HepG2 (cell line): ENCODE results near the gene RETREG2. TPM values are rescaled to one million over a fixed set of nuclear protein-coding genes. Genes with fewer than 3 reads are reported as not detected.

Source experiments
- CENPBD1 ChIP-seq: sonication (generic); formaldehyde crosslinking; IDR thresholded peaks from 2 replicates; pipeline ENCODE4 v1.8.0; 2022; ENCODE audit warnings: missing genetic modification reagents, low read depth, mild to moderate bottlenecking, borderline replicate concordance
- DRAP1 ChIP-seq: IDR thresholded peaks from 2 replicates; pipeline ENCODE4 v1.6.1; 2016; ENCODE audit warnings: missing genetic modification reagents, missing compliant biosample characterization
- ETS1 ChIP-seq: sonication (generic); formaldehyde crosslinking; IDR thresholded peaks from 2 replicates; pipeline ENCODE4 v1.4.0; 2020; ENCODE audit warnings: missing genetic modification reagents
- GABPB1 ChIP-seq: IDR thresholded peaks from 2 replicates; pipeline ENCODE4 v1.6.1; 2016; ENCODE audit warnings: mild to moderate bottlenecking, missing genetic modification reagents, moderate library complexity, missing compliant biosample characterization
- HNF1B ChIP-seq: sonication (generic); formaldehyde crosslinking; IDR thresholded peaks from 2 replicates; pipeline ENCODE4 v1.5.1; 2020; ENCODE audit warnings: mild to moderate bottlenecking, moderate library complexity, missing genetic modification reagents
- MEF2D ChIP-seq: sonication (generic); formaldehyde crosslinking; IDR thresholded peaks from 2 replicates; pipeline ENCODE4 v1.5.1; 2020; ENCODE audit warnings: mild to moderate bottlenecking, missing genetic modification reagents
- MIER2 ChIP-seq: IDR thresholded peaks from 2 replicates; pipeline ENCODE4 v1.6.1; 2016; ENCODE audit warnings: missing biosample characterization, missing genetic modification reagents
- MLXIP ChIP-seq: sonication (generic); formaldehyde crosslinking; IDR thresholded peaks from 2 replicates; pipeline ENCODE4 v1.9.0; 2021; ENCODE audit warnings: missing genetic modification reagents, borderline replicate concordance
- PLSCR1 ChIP-seq: sonication (generic); formaldehyde crosslinking; IDR thresholded peaks from 2 replicates; pipeline ENCODE4 v1.5.0; 2020; ENCODE audit warnings: missing genetic modification reagents, mild to moderate bottlenecking, borderline replicate concordance
- RBM22 ChIP-seq: fragments of 200-400 bp; formaldehyde crosslinking; optimal IDR thresholded peaks from 2 replicates; pipeline ENCODE3; 2017; ENCODE audit warnings: mild to moderate bottlenecking, low read length, moderate library complexity
- TARDBP ChIP-seq: sonication (generic); formaldehyde crosslinking; IDR thresholded peaks from 2 replicates; pipeline ENCODE4 v1.8.0; 2022; ENCODE audit warnings: mild to moderate bottlenecking, missing genetic modification reagents
- TCF7 ChIP-seq: sonication (generic); IDR thresholded peaks from 2 replicates; pipeline ENCODE4 v1.6.1; 2016; ENCODE audit warnings: antibody characterized with exemption, low read depth
- USF2 ChIP-seq, 2 experiments: sonication (generic) in 1 of 2; formaldehyde crosslinking in 1 of 2; IDR thresholded peaks; 2 replicates each; pipeline versions ENCODE4 v1.5.1 to v1.6.1; 2011 to 2020; ENCODE audit warnings: borderline replicate concordance in 1 of 2, low read depth in 1 of 2, low read length in 1 of 2, mild to moderate bottlenecking in 1 of 2, missing genetic modification reagents in 1 of 2, moderate library complexity in 1 of 2
- ZBTB1 ChIP-seq: sonication (generic); formaldehyde crosslinking; IDR thresholded peaks from 2 replicates; pipeline ENCODE4 v1.4.0; 2020; ENCODE audit warnings: missing genetic modification reagents, borderline replicate concordance
- ZNF781 ChIP-seq: sonication (generic); formaldehyde crosslinking; IDR thresholded peaks from 2 replicates; pipeline ENCODE4 v1.5.1; 2020; ENCODE audit warnings: borderline replicate concordance, mild to moderate bottlenecking, missing genetic modification reagents; ENCODE audit errors: not compliant biosample characterization
- ZNF883 ChIP-seq: sonication (generic); formaldehyde crosslinking; IDR thresholded peaks from 2 replicates; pipeline ENCODE4 v1.5.1; 2020; ENCODE audit warnings: mild to moderate bottlenecking, missing genetic modification reagents; ENCODE audit errors: not compliant biosample characterization
- polyA plus RNA-seq, 8 experiments: library from polyadenylated mRNA; depleted of rRNA in 3 of 8; stranded (reverse) in 7 of 8; unstranded in 1 of 8; fragments of >200 nt; fragmentation: Illumina TruSeq in 4 of 8; extraction: Trizol in 4 of 8; gene quantifications; 2 replicates each; pipeline versions ENCODE4 v1.2.1 to v1.2.3, GENCODE V29; 2011 to 2016; ENCODE audit warnings: low read depth in 4 of 8, missing spikeins in 1 of 8, mixed read lengths in 1 of 8; ENCODE audit not compliant: insufficient read depth in 1 of 8
- total RNA-seq, 5 experiments: library from RNA; depleted of rRNA; stranded (reverse); fragments of >200 nt; fragmentation: Illumina TruSeq; extraction: Trizol; gene quantifications; 2 replicates each; pipeline ENCODE4 v1.2.3, GENCODE V29; 2016; ENCODE audit warnings: low read depth in 1 of 5

Gene RETREG2
- total and polyA plus RNA-seq, 2 of the 13 experiments (the other 11 are each of a cell fraction or from before 2014, with no cell fraction given), result 86.0 to 134 TPM

- TF ChIP-seq ZNF781 (CRISPR knock-in tag) (no peak), DRAP1 (peak; percentile 72; the same call in 1 of the 2 replicates), GABPB1 (CRISPR knock-in tag) (peak; percentile 95), MLXIP (CRISPR knock-in tag) (peak; percentile 90; the same call in 1 of the 2 replicates), TARDBP (CRISPR knock-in tag) (peak; percentile 93), ETS1 (no peak; the same call in 1 of the 2 replicates), CENPBD1 (CRISPR knock-in tag) (no peak), USF2 (IDR thresholded peaks at IDR 0.05; ENCODE audit: low read depth, low read length) (no peak), USF2 (CRISPR knock-in tag; IDR thresholded peaks at IDR 0.05; ENCODE audit: borderline replicate concordance) (peak; percentile 35; the same call in 1 of the 2 replicates), PLSCR1 (0 out of 2 replicates have a peak, but pooled peaks have one; percentile 45), TCF7 (no peak), MIER2 (CRISPR knock-in tag) (no peak), HNF1B (CRISPR knock-in tag) (peak; percentile 86), MEF2D (CRISPR knock-in tag) (no peak; the same call in 1 of the 2 replicates), RBM22 (no peak), ZBTB1 (CRISPR knock-in tag) (peak; percentile 68; the same call in 1 of the 2 replicates), ZNF883 (peak; percentile 97)
These were observed 1.1 kb upstream of the RETREG2 start, which contains the start of gene CNPPD1 (continued) for GRCh38 chr2:219176818-219177551.
